ENCODE results near the gene PITPNC1.
"Not testable (repeated sequence)": the region's sequence is repeated elsewhere in the genome, so short reads cannot be mapped to it uniquely, and the experiment has no call there.

Gene PITPNC1

GRCh38 chr17:67376737-67377487 lies at the start of gene PITPNC1:
Gene PITPNC1, plus strand, starts transcription at chr17:67377281.
- DNase-seq: peak; percentile 79 to 88 (median 85)

- no peak for DNase-seq
Measured at GRCh38 chr17:67328026-67328425, 49.1 kb upstream of the PITPNC1 start.

- DNase-seq: not testable (repeated sequence)
Measured at GRCh38 chr17:67331381-67332161, 45.5 kb upstream of the PITPNC1 start.

- not testable (repeated sequence) for DNase-seq
Measured at GRCh38 chr17:67332162-67332508, 44.9 kb upstream of the PITPNC1 start.

- no peak for DNase-seq
Measured at GRCh38 chr17:67335245-67335835, 41.7 kb upstream of the PITPNC1 start.

- DNase-seq: no peak
Measured at GRCh38 chr17:67336859-67337258, 40.2 kb upstream of the PITPNC1 start.

GRCh38 chr17:67338353-67338752 lies 38.7 kb upstream of the PITPNC1 start:
- DNase-seq: not testable (repeated sequence)

- no peak for DNase-seq
Measured at GRCh38 chr17:67343237-67343636, 33.8 kb upstream of the PITPNC1 start.

GRCh38 chr17:67347826-67348225 lies 29.3 kb upstream of the PITPNC1 start:
- DNase-seq: no peak

- DNase-seq: no peak
Measured at GRCh38 chr17:67349420-67349819, 27.7 kb upstream of the PITPNC1 start.

GRCh38 chr17:67353161-67353560 lies 23.9 kb upstream of the PITPNC1 start:
- DNase-seq: no peak

GRCh38 chr17:67353929-67354574 lies 23.0 kb upstream of the PITPNC1 start:
- DNase-seq: no peak

GRCh38 chr17:67358612-67359011 lies 18.5 kb upstream of the PITPNC1 start:
- DNase-seq: no peak

- DNase-seq: peak in 1 of 3 experiments; percentile 11
Measured at GRCh38 chr17:67359960-67360791, 16.9 kb upstream of the PITPNC1 start.

GRCh38 chr17:67360880-67361279 lies 16.2 kb upstream of the PITPNC1 start:
- DNase-seq: no peak

- no peak for DNase-seq
Measured at GRCh38 chr17:67362173-67362572, 14.9 kb upstream of the PITPNC1 start.

- DNase-seq: no peak
Measured at GRCh38 chr17:67364847-67365737, 12.0 kb upstream of the PITPNC1 start.

GRCh38 chr17:67365738-67366192 lies 11.3 kb upstream of the PITPNC1 start:
- DNase-seq: peak in 1 of 3 experiments; percentile 48

GRCh38 chr17:67366193-67367157 lies 10.6 kb upstream of the PITPNC1 start, which contains the start of gene PSMD12:
Gene PSMD12, minus strand, starts transcription at chr17:67366577. Its CDS starts 58 bp downstream, at chr17:67366519.
- DNase-seq: peak; percentile 89 to 93 (median 89)

- DNase-seq: no peak
Measured at GRCh38 chr17:67369676-67370075, 7.4 kb upstream of the PITPNC1 start.

Measured in NCI-H1417 (cell line).